ENCODE data around the gene TBC1D5. TPM values are rescaled to one million over a fixed set of nuclear protein-coding genes. Genes with fewer than 3 reads are reported as not detected.

TBC1D5 gene
- total RNA-seq, 1 donor from 2014 or later, result 48.1 TPM

DNA sequence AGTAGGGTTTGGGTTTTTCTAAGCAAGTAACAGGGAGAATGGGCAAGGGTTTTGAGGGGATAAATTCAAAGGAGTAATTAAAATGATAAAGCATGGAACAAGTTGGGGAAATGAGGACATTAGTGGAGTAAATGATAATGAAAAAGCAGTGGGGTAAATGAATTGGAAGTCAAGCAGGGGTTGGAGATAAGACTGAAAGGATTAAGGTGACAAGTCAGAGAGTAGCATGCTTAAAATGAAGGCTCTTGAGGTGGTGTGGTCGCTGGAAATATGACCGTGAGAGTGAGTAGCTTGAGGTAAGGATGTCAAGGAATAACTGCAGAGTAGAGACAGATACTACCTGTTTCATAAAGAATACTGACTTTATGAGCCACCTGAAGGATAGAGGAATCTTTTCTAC, 408.5 kb downstream of the TBC1D5 start:
- TF ChIP-seq, protein P1, sequence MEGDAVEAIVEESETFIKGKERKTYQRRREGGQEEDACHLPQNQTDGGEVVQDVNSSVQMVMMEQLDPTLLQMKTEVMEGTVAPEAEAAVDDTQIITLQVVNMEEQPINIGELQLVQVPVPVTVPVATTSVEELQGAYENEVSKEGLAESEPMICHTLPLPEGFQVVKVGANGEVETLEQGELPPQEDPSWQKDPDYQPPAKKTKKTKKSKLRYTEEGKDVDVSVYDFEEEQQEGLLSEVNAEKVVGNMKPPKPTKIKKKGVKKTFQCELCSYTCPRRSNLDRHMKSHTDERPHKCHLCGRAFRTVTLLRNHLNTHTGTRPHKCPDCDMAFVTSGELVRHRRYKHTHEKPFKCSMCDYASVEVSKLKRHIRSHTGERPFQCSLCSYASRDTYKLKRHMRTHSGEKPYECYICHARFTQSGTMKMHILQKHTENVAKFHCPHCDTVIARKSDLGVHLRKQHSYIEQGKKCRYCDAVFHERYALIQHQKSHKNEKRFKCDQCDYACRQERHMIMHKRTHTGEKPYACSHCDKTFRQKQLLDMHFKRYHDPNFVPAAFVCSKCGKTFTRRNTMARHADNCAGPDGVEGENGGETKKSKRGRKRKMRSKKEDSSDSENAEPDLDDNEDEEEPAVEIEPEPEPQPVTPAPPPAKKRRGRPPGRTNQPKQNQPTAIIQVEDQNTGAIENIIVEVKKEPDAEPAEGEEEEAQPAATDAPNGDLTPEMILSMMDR (IDR thresholded peaks at IDR 0.05), result no peak
- TF ChIP-seq POLR2AphosphoS5 (IDR thresholded peaks at IDR 0.05; ENCODE audit: insufficient read depth in 1 of 2, low read depth in 1 of 2) (no peak), POLR2A (IDR thresholded peaks at IDR 0.05) (no peak)
- H3K4me1 ChIP-seq, result no peaks in the 10 kb centered on the region
- H3K36me3 ChIP-seq, result no peaks in the 10 kb centered on the region
- no peak overlapping the region for H3K4me3 ChIP-seq
- H3K27ac ChIP-seq, result no peak overlapping the region
- H3K9me3 ChIP-seq, result no peaks in the 10 kb centered on the region
- intact Hi-C loops (cut with DNase I), result no loop called here
- DNase-seq (ENCODE audit: extremely low spot score in 2 of 2), result no peak
- H3K27me3 ChIP-seq, result no peaks in the 10 kb centered on the region

DNA sequence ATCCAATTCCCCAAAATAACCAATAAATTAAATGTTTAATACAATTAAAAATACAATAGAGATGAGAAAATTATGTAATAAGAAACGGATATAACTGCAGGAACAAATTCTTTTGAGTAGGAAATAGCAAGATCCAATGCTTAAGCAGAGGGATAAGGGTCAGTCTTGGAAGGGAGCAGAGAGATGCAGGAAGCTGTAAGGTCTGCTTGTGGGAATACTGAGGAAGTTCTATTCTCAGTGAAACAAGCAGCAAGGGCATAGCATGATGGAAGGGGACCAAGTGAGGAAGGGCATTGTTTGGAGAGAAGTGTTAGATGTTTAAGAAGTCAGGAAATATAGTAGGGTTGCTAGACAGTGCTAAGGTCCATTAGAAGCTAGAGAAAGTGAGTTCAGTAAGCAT, 409.0 kb downstream of the TBC1D5 start:
- no peak for DNase-seq (ENCODE audit: extremely low spot score in 2 of 2)
- no peaks in the 10 kb centered on the region for H3K36me3 ChIP-seq
- H3K27me3 ChIP-seq, result no peaks in the 10 kb centered on the region
- intact Hi-C loops (cut with DNase I), result no loop called here
- TF ChIP-seq, protein P1 (IDR thresholded peaks at IDR 0.05), result no peak
- TF ChIP-seq POLR2A (IDR thresholded peaks at IDR 0.05) (no peak), POLR2AphosphoS5 (IDR thresholded peaks at IDR 0.05; ENCODE audit: insufficient read depth in 1 of 2, low read depth in 1 of 2) (no peak)
- no peak overlapping the region for H3K4me3 ChIP-seq
- no peak overlapping the region for H3K27ac ChIP-seq
- no peaks in the 10 kb centered on the region for H3K4me1 ChIP-seq
- H3K9me3 ChIP-seq, result no peaks in the 10 kb centered on the region

DNA sequence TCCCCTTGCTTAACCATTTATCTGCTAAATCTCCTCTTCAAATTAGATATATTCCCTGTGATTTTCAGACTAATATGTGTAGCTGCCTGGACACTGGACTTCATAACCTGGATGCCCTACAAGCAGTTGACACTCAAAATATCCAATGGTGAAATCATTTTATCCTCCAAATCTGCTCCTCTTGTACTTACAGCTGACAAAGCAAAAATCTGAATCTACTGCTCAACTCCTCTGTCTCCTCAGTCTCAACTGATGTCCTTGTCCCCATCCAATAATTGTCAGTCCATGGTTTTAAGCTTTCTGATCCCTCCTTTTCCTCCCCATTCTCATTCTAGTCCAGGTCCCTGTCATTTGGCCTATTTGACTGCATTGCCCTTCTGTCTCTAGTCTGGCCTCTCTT, 411.8 kb downstream of the TBC1D5 start:
- Histone ChIP-seq H3K4me1 (no peaks in the 10 kb centered on the region), H3K4me3 (no peak overlapping the region), H3K27me3 (no peaks in the 10 kb centered on the region), H3K9me3 (no peaks in the 10 kb centered on the region), H3K27ac (no peak overlapping the region), H3K36me3 (no peaks in the 10 kb centered on the region)
- no peak for DNase-seq (ENCODE audit: extremely low spot score in 2 of 2)
- no peak for TF ChIP-seq POLR2AphosphoS5 (IDR thresholded peaks at IDR 0.05; ENCODE audit: insufficient read depth in 1 of 2, low read depth in 1 of 2)
- TF ChIP-seq, protein P1 (IDR thresholded peaks at IDR 0.05), result no peak
- no peak for TF ChIP-seq POLR2A (IDR thresholded peaks at IDR 0.05)
- intact Hi-C loops (cut with DNase I), result no loop called here

DNA sequence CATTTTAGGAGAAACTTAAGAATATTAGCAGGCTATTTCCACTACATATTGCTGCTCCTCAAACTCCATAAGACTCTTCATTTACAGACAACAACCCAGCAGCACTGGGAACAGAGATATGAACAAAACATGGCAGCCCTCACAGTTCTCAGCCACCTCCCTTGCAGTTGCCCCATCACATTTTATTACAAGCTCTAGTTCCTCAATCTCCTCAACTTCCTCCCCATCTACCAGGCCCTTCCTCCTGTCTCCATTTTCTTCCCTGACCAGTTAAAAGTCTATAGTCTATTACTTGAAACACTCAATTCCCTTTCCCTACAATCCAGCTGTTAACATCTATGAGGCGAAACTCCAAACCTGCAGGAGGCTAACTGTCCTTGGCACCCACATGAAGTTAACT, 412.5 kb downstream of the TBC1D5 start:
- Histone ChIP-seq H3K36me3 (no peaks in the 10 kb centered on the region), H3K4me1 (no peaks in the 10 kb centered on the region), H3K27ac (no peak overlapping the region), H3K9me3 (no peaks in the 10 kb centered on the region), H3K27me3 (no peaks in the 10 kb centered on the region), H3K4me3 (no peak overlapping the region)
- intact Hi-C loops (cut with DNase I), result no loop called here
- no peak for DNase-seq (ENCODE audit: extremely low spot score in 2 of 2)
- TF ChIP-seq POLR2A (IDR thresholded peaks at IDR 0.05) (no peak), POLR2AphosphoS5 (IDR thresholded peaks at IDR 0.05; ENCODE audit: insufficient read depth in 1 of 2, low read depth in 1 of 2) (no peak)
- TF ChIP-seq, protein P1 (IDR thresholded peaks at IDR 0.05), result no peak

DNA sequence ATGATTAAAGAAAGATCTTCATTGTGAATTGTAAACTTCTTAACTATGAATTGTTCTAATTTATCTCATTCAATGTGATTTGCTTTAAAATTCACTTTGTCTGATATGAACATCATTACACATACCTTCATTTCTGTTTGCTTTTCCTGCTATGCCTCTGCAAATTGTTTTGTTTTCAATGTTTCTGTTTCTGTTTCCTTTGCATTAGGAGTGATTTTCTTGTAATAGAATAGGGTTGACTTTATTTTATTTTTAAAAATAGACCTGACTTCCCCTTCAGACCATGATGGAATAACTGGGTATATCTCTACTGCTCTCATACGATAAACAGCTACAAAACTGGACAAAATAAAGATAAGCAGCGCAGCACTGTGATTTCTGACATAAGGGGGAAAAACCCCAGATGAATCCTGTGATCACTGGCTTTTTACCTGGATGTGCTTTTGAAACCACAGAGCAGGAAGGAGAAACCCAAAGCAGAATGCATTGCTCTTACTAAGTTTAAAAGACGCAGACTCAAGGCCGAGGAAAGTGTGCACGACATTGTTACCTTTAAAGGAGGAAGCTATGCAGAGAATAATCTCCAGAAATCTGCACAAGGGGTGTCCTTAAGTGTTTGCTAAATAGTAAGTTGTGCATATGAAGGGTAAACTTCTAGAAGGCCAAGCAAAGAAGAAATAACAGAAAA, 420.2 kb downstream of the TBC1D5 start:
- H3K36me3 ChIP-seq, result no peaks in the 10 kb centered on the region
- no peak overlapping the region for H3K27ac ChIP-seq
- H3K4me3 ChIP-seq, result no peak overlapping the region
- DNase-seq (ENCODE audit: extremely low spot score in 2 of 2), result no peak
- intact Hi-C loops (cut with DNase I), result no loop called here
- TF ChIP-seq POLR2AphosphoS5 (IDR thresholded peaks at IDR 0.05; ENCODE audit: insufficient read depth in 1 of 2, low read depth in 1 of 2) (no peak), POLR2A (IDR thresholded peaks at IDR 0.05) (no peak)
- TF ChIP-seq, protein P1 (IDR thresholded peaks at IDR 0.05), result no peak
- H3K9me3 ChIP-seq, result no peaks in the 10 kb centered on the region
- no peaks in the 10 kb centered on the region for H3K27me3 ChIP-seq
- no peaks in the 10 kb centered on the region for H3K4me1 ChIP-seq

All from vagina (tissue), 2 donors.